Bone marrow (tissue), 2 donors: ENCODE results near the gene ASPSCR1.
"Not testable (repeated sequence)": the region's sequence is repeated elsewhere in the genome, so short reads cannot be mapped to it uniquely, and the experiment has no call there.

Source experiments
- DNase-seq, 2 donors: peaks; one replicate each; lab custom pipeline; 2025; lab: John Stamatoyannopoulos, UW

The ASPSCR1 gene

DNA sequence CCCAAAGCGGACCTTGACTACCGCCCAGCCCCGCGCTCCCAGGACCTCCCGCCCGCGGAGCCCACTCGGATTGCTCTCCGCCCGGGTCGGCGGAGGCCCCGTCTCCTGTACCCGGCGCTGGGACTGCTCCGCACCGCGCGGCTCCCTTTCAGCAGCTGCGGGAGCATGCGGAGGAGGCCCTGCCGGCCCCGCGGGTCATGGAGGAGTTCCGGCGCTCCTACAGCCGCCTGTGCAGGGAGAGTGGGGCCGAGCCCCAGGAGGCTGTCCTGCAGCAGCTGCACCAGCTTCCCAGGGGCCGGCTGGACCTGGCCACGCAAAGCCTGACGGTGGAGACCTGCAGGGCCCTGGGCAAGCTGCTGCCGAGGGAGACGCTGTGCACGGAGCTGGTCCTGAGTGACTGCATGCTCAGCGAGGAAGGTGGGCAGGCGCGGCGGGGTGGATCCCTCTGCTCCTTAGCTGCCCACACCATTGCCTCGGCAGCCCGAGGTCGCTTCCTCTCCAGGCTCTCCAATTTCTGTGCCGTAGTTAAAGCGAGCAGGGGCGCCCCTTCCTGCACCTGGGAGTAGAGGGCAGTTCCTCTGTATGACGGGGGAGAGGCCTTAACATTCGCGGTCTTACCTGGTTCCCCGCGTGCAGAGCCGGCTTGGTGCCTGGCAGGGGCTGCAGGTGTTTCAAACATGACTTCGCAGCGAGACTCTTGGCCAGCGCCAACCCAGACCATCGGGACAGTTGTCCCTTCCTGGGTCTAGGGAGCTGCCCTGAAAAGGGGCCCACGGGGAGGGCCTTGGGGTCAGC is 46.2 kb downstream of the ASPSCR1 start:
- no peak for DNase-seq

DNA sequence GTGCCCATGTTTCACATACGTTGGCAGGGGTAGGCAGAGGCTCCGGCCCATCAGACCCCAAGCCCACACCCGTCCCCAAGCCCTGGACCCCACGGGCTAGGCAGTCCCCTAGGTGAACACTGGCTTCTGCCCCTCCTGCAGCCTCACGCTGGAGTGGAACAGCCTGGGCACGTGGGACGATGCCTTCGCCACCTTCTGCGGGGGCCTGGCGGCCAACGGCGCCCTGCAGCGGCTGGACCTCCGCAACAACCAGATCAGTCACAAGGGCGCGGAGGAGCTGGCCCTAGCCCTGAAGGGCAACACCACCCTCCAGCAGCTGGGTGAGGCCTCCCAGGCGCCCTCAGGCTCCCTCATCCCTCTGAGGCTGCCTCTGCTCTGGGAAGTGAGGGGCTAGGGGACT is 47.4 kb downstream of the ASPSCR1 start:
- no peak for DNase-seq

DNA sequence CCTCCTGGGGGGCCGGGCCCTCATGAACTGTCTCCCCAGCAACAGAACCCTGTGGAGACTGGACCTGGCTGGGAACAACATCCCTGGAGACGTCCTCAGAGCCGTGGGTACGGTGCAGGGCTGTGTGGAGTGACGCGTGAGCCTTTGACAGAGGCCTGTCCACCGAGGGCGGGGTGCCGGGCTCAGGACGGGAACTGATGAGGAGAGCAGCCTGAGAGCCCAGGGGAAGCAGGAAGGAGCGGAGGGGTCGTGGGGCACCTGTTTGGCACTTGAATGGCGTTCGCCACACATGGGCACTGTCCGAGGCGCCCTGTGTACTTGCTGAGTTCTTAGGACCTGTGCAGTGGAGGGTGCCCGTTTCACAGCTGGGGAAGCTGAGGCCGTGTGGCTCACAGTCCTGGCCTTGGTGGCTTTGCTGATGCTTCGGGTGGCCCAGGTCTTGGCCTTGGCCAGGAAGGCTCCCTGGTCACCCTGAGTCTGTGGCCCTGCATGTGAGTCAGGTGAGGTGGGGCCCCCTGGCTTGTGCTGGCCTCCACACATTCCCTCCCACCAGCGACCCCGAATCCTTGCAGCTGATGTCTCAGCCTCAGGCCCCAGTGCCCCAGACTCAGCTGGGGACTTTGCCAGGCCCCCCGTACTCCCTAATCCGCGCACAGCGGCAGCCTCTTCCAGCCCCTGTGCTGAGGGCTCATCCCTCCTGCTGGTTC is 48.1 kb downstream of the ASPSCR1 start:
- no peak for DNase-seq

DNA sequence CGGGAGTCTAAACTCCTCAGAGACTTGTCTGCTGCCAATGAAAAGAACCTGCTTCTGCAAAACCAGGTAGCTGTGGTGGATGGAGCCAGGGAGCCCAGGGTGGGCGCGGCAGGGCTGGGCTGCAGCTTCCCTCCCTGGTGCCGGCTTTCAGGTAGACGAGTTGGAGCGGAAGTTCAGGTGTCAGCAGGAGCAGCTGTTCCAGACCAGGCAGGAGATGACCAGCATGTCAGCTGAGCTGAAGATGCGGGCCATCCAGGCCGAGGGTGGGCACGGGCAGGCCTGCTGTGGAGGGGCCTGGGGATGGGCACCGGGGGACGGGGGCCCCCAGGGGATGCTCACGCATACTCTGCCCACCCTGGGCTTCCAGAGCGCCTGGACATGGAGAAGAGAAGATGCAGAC is 50.8 kb downstream of the ASPSCR1 start:
- DNase-seq = no peak

DNA sequence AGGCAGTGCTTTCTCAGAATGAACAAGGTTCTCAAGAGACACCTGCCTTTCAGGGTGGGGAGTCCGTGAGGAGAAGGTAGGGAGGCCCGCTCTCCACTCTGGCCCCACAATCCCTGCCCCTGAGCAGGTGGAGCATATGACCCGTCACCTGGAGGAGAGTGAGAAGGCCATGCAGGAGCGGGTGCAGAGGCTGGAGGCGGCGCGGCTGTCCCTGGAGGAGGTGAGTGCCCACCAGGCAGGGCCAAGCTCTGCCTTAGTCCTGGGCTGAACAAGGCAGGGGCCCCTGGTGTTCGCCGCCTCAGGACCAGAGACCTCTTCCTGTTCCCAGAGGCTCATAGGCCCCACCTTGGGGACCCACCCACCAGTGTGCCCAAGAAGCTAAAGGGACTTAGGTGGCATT is 51.5 kb downstream of the ASPSCR1 start:
- DNase-seq = no peak

DNA sequence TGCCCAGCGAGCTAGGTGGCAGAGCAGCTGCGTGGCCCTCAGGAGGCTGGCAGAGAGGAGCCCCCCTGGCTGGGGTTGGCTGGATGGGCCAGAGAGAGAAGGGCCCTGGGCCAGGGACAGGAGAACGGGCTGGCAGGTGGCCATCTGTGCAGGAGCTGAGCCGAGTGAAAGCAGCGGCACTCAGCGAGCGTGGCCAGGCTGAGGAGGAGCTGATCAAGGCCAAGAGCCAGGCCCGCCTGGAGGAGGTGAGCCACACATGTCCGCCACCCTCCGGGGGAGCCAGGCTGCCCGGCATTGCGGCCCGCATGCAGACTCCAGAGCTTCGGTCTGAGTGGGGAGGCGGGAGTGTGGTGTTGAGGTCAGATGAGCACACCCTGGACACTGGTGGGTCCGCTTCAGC is 52.0 kb downstream of the ASPSCR1 start:
- DNase-seq = no peak

DNA sequence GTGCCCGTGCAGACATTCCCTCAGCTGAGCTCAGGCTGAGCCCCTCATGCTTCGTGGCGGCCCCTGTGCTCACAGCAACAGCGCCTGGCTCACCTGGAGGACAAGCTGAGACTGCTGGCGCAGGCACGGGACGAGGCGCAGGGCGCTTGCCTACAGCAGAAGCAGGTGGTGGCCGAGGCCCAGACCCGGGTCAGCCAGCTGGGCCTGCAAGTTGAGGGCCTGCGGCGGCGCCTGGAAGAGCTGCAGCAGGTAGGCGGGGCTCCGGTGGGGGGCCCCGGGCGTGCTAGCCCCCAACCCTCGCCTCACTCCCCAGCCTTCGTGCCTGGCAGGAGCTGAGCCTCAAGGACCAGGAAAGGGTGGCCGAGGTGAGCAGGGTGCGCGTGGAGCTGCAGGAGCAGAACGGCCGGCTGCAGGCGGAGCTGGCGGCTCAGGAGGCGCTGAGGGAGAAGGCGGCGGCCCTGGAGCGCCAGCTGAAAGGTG is 52.6 kb downstream of the ASPSCR1 start:
- DNase-seq = no peak

DNA sequence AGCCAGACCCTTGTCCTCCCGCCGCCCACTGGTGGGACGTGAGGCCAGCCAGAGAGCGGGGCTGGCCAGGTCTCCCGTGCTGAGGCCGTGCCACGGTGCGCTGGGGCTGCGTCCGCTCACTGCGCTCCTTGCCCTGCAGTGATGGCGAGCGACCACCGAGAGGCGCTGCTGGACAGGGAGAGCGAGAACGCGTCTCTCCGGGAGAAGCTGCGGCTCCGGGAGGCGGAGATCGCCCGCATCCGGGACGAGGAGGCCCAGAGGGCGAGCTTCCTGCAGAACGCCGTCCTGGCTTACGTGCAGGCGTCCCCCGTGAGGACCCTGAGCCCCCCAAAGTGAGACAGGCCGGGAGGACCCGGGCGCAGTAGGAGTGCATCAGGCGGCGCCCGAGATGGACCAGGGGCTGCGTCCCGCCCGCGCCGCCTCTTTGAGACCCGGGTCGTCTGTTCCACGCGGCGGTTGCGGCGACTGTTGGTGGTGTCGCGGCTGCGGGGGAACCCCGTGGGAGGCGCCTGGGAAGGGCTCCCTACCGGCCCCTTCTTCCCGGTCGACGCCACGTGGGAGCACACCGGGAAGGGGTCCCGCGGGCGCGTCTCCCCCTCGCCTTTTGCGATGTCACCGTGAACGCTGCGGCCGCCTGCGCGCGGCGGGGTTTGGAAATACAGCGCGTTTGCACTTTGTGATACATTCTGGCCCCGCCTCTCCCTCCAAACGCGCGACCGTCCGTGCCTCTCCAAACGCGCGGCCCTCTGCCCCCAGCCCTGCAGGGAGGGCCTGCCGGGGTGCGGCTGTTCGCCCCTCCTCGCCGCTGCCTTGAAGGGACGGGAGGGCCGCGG is 53.3 kb downstream of the ASPSCR1 start:
- peak; percentile 43 to 85 for DNase-seq

DNA sequence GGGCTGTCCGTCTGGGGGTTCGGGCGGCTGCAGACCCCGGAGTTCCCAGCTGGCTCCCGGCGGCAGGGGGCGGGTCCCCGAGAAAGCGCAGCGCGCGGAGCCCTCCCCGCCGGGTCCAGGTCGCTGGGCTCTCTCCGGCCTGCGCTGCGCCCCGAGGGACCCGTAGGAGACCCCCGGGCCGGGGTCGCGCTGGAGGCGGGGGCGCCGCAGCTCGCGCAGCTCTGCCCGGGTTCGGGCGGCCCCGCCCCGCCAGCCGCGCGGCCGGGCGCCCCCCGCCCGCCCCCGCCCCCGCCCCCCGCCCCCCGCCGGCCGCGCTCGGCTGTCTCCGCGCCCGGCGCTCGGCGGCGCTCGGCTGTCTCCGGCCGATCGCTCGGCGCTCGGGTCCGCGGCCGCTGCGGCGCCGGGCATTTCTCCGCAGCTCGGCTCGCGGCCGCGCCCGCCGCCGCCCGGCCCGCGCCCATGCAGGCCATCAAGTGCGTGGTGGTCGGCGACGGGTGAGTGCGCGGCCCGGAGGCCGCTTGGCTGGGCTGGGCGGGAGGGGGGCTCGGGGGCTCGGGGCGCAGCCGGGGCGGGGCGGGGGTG is 54.0 kb downstream of the ASPSCR1 start, which contains the start of gene RAC3:
Gene RAC3, plus strand, starts transcription at position 376 of the 582 bp plus-strand sequence. Its CDS starts 84 bp downstream, at position 460.
- DNase-seq = no peak

DNA sequence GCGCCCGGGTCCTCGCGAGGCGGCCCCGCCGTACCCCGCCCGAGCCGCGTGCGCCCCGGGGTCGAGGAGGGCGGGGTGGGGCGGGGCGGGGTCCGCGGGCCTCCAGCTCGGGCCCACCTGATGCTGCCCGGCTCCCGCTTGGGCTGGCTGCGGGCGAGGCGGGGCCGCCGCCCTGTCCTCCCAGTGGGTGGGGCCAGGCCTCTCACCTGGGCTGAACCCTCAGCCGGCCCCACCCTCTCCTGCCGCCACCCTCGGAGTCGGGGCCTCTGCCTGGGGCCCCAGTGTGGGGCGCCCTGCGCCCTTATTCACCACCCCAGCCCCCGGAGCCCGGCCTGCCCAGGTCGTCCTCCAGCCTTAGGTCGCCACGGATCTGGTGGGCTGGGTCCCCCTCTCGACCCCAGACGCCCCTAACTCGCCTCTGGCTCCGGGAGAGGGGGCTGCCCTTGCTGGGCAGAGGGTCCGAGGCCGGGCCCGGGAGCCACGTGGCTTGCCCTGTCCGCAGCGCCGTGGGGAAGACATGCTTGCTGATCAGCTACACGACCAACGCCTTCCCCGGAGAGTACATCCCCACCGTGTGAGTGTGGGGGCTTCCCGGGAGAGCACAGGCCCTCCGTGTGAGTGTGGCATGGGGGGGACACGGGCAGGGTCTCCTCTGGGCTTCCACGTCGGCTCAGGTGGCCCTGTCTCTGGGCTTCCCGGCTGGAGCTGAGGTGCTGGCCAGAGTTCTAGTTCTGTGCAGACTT is 54.6 kb downstream of the ASPSCR1 start:
- DNase-seq = no peak

DNA sequence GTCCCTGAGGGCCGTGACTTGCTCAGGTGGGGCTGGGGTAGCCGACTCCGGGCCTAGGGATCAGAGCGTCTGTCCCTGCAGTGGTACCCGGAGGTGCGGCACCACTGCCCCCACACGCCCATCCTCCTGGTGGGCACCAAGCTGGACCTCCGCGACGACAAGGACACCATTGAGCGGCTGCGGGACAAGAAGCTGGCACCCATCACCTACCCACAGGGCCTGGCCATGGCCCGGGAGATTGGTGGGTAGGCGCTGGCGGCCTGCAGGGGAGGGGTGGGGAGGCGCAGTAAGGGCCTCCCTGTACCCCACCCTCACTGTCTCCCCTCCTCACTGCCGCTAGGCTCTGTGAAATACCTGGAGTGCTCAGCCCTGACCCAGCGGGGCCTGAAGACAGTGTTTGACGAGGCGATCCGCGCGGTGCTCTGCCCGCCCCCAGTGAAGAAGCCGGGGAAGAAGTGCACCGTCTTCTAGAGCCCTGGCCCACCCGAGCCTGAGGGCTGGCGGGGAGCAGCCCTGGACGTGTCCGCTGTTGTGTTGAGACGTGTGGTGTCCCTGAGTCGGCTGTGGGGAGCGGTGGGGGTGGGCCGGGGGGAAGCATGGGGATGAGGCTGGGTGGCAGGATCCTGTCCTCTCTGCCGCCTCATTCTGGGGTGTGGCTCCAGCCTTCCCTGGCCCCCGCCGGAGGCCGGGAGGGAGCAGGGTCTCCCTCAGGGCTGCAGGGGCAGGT is 56.1 kb downstream of the ASPSCR1 start:
- DNase-seq = no peak

DNA sequence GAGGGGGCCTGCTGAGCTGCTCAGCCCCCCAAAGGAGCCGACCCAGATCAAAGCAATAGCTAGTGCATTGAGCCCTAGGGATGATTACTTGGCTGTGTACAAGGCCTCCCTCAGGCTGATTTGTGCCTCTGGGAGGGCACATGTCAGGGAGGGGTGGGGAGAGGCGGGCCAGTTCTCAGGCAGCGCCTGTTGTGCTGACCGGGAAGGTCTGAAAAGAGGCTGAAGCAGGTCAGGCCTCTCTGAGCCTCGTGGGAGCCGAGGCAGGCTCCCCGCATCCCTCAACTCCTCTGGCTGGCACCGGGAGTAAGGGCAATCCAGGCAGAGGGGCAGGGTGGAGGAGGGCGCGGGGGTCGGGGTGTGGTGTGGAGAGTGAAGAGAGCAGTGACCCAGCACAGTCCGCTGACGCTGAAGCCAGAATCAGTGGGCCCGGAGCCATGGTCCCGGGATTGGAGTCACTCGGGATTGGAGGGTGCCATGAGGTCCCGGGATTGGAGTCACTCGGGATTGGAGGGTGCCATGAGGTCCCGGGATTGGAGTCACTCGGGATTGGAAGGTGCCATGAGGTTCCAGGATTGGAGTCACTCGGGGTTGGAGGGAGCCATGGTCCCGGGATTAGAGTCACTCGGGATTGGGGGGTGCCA is 57.1 kb downstream of the ASPSCR1 start:
- DNase-seq = no peak

DNA sequence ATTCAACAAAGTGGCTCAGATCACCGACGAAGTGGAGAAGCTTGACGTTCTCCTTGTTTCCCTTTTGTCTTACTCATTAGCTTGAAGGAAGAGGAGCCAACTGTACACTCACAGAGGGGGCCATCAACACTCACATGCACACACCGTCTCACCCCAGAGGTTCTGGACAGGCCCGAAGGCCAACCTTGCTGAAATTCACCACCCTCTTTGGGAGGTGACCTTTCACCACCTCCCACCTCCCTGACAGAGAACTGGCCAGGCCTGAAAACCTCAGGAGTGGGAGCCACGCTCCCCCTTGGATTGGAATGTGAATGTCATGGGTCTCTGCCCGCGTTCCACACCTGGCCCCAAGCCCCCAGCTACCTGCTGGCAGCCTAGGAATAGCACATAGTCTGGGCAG is 58.1 kb downstream of the ASPSCR1 start:
- DNase-seq = no peak

DNA sequence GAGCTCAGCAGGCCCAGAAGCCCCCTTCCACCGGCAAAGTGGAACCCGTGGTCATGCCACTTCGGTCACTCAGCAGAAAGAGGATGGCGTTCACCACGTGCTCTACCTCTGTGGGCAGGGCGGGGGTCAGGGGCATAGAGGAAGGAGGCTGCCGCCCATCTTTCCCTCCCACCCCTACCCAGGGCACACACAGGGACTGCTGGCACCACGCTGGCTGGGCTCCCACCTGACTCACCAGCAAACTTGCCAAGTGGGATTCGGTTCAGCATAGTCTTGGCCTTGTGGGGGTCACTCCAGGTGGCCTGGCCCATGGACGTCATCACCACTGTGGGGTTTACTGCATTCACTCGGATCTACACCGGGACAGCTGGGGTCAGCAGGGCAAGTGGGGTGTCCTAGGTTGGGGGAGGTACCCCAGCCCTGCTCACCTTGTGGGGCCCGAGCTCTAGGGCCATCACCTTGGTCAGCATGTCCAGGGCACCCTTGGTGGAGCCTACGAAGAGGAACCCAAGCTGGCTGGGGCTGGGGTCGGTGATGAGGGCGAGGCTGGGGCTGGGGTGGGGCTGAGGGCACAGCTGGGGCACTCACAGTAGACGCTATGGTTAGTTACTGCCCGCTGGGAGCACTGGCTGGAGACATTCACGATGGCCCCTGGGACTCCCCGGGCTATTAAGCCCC is 58.7 kb downstream of the ASPSCR1 start:
- no peak for DNase-seq

DNA sequence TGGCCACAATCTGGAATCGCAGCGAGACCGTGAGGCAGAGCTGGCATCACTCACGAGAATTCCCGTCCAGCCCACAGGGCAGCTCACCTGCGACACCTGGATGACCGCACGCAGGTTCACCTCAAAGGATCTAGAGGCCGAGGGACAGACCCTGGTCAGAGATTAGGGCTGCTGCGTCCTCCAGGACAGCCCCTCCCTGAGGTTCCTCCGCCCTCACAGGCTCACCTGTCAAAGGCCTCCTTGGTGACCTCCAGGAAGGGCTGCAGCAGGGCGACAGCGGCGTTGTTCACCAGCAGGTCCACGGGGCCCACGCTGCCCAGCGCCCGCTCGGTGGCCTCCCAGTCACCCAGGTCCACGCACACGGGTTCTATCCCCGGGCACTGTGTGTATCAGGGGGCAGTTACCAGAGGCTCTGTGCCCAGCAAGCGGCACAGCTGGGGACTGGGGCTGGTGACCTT is 59.2 kb downstream of the ASPSCR1 start:
- no peak for DNase-seq

DNA sequence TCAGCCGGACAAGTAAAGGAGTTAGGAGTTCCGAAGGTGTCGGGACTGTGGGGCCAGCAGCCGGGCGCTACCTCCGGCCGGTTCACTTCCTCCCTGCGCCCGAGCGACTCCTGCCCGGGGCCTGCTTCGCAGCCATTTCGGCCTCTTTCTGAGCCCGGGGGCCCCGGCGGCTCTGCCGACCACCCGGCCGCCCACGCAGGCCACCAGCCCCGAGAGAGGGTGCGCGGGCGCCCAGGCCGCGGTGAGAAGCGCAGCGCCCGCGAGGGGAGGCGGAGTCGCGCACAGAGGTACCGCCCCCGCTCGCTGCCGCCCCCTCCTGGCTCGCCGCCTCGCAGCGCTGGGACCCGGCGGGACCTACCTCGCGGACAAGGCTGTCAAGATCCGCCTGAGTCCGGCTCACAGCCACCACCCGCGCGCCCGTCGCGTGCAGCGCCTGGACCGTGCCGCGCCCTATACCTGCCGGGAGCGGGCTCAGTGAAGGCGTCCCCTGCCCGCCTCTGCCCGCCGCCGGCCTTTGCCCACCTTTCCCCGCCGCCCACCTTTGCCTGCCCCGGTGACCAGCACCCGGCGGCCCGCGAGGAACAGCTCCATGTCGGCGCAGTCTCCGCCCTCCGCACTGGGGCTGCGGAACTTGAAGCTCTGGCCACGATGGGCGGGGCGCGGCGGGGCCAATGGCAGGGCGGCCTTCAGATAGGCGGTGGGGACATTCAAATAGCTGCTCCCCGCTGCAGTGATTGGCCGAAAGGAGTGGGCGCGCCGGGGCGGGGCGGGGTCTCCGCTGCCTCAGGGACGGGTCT is 59.9 kb downstream of the ASPSCR1 start, which contains the start of gene DCXR:
Gene DCXR, minus strand, starts transcription at position 606 of the 797 bp plus-strand sequence. Its CDS starts 15 bp downstream, at position 591.
- DNase-seq = peak; percentile 91 to 97

DNA sequence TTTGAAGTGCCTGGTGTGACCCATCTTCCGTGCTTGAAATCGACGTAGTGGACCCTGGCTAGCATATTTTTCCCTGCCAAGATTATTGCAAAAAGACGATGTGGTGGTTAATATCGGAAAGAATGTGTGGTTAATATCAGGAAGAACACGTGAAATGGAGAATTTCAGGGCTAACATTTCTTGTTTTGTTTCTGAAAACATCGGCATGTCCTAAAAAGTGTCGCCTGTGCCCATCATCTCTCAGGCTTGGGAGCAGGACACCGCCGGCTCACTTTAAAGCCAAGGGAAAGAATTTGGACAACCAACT is 60.4 kb downstream of the ASPSCR1 start:
- DNase-seq = no peak

DNA sequence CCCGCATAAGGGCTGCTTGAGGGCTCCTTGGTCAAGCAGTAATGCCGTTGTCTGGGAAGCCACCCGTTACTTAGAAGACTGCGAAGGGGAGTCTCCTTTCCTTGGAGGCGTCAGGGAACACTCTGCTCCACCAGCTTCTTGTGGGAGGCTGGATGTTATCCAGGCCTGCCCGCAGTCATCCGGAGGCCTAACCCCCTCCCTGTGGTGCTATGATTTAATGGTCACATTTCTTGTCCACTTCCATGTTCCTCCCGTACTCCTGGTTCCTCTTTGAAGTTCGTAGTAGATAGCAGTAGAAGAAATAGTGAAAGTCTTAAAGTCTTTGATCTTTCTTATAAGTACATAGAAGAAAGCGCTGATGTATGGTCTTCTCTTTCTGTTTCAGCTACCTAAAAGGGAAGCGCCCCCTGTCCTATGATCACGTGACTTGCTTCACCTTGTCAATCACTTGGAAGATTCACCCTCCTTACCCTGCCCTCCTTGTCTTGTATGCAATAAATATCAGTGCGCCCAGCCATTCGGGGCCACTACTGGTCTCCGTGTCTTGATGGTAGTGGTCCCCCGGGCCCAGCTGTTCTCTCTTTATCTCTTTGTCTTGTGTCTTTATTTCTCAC is 61.5 kb downstream of the ASPSCR1 start:
- not testable (repeated sequence) for DNase-seq
